Peyer's patch (tissue), 4 donors: ENCODE results near the gene RSL1D1. TPM values are rescaled to one million over a fixed set of nuclear protein-coding genes. Genes with fewer than 3 reads are reported as not detected.
A peak's percentile ranks its signal among the peaks of the same experiment; 100 is the strongest.

Source experiments
- DNase-seq, 3 donors: peaks; one replicate each; pipeline ENCODE4 v3.0.0-alpha.2; 2017 to 2019
- H3K27ac ChIP-seq, 4 donors: fragments of 200-600 bp; sonication (generic); one replicate each; pipeline ENCODE4 v1.5.1; 2016 to 2019
- H3K27me3 ChIP-seq, 2 donors: fragments of 200-600 bp; sonication (generic); one replicate each; pipeline ENCODE4 v1.5.1; 2019
- H3K36me3 ChIP-seq, 3 donors: fragments of 200-600 bp; sonication (generic); one replicate each; pipeline ENCODE4 v1.5.1; 2016 to 2019
- H3K4me1 ChIP-seq, 4 donors: fragments of 200-600 bp; sonication (generic); one replicate each; pipeline ENCODE4 v1.5.1; 2016 to 2019
- H3K4me3 ChIP-seq, 4 donors: fragments of 200-600 bp; sonication (generic); 1 replicate in 3 of 4; 2 replicates in 1 of 4; pipeline ENCODE4 v1.5.1; 2016 to 2019; ENCODE audit warnings: mild to moderate bottlenecking in 1 of 4
- H3K9me3 ChIP-seq, 4 donors: fragments of 200-600 bp; sonication (generic); one replicate each; pipeline ENCODE4 v1.5.1; 2016 to 2019; ENCODE audit warnings: mild to moderate bottlenecking in 1 of 4
- POLR2A ChIP-seq, 2 donors: fragments of 450-650 bp; IDR thresholded peaks; one replicate each; pipeline ENCODE4 v1.5.1; 2017; ENCODE audit warnings: antibody characterized with exemption in 2 of 2, mild to moderate bottlenecking in 2 of 2, moderate library complexity in 2 of 2
- total RNA-seq, 4 donors: library from RNA; depleted of rRNA; stranded (reverse); fragments of >200 nt; gene quantifications; one replicate each; pipeline ENCODE4 v1.1.0, GENCODE V29; 2016
- TF ChIP-seq, protein P1 (sequence below), 6 experiments: fragments of 450-650 bp in 4 of 6; fragments of 200-600 bp in 2 of 6; sonication (generic) in 1 of 6; IDR thresholded peaks; one replicate each; pipeline ENCODE4 v1.5.1; 2017 to 2019; ENCODE audit warnings: antibody characterized with exemption in 6 of 6, mild to moderate bottlenecking in 3 of 6, moderate library complexity in 1 of 6

Gene RSL1D1
- total RNA-seq, 4 donors from 2014 or later: 45.2 to 83.2 (median 54.3) TPM

- H3K27me3 ChIP-seq: no peaks in the 10 kb centered on the region
- no peaks in the 10 kb centered on the region for H3K36me3 ChIP-seq
- no peaks in the 10 kb centered on the region for H3K9me3 ChIP-seq
- H3K4me1 ChIP-seq: peaks cover 0 to 25% (median 15%) of the 10 kb centered on the region in 4 donors
- TF ChIP-seq, protein P1, sequence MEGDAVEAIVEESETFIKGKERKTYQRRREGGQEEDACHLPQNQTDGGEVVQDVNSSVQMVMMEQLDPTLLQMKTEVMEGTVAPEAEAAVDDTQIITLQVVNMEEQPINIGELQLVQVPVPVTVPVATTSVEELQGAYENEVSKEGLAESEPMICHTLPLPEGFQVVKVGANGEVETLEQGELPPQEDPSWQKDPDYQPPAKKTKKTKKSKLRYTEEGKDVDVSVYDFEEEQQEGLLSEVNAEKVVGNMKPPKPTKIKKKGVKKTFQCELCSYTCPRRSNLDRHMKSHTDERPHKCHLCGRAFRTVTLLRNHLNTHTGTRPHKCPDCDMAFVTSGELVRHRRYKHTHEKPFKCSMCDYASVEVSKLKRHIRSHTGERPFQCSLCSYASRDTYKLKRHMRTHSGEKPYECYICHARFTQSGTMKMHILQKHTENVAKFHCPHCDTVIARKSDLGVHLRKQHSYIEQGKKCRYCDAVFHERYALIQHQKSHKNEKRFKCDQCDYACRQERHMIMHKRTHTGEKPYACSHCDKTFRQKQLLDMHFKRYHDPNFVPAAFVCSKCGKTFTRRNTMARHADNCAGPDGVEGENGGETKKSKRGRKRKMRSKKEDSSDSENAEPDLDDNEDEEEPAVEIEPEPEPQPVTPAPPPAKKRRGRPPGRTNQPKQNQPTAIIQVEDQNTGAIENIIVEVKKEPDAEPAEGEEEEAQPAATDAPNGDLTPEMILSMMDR (IDR thresholded peaks at IDR 0.05): no peak
- no peak for TF ChIP-seq POLR2A (IDR thresholded peaks at IDR 0.05)
- no peak for DNase-seq
- H3K4me3 ChIP-seq: no peak overlapping the region
- peak overlapping the region in 1 of 4 donors; percentile 88 for H3K27ac ChIP-seq
These were observed 51.0 kb downstream of the RSL1D1 start for GRCh38 chr16:11800382-11800718.

DNA sequence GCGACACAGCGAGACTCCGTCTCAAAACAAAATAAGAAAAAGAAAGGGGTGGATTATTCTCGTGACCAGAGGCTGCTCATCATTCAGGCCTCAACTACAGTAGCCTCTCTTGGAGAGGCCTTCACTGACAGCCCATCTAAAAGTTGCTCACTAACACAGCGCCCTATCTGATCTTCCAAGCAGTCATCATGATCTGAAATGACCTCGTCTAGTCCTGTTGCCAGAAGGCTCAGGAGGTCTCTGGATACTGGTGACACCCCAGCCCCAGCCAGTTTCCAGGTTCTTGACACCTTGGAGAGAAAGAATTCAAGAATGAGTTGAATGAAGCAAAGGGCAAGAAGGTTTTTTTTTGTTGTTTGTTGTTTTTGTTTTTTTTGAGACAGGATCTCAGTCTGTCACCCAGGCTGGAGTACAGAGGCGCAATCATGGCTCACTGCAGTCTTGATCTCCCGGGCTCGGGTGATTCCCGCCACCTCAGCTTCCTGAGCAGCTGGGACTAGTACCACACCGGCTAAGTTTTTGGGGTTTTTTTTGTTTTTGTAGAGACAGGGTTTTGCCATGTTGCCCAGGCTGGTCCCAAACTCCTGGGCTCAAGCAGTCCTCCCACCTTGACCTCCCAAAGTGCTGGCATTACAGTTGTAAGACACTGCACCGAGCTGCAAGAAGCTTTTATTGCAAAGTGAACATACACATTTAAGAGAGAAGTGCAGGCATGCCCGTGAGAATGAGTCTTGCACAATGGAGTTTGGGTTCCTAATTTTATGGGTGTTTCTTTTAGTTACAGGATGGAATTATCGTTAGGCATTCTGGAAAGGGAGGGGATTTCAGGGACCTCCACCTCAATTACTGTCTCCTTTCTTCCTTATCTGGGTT, 51.6 kb downstream of the RSL1D1 start:
- peak overlapping the region in 2 of 4 donors; percentile 4 to 88 for H3K27ac ChIP-seq
- DNase-seq: peak in 1 of 3 donors; percentile 34
- H3K4me1 ChIP-seq: peaks cover 0 to 31% (median 16%) of the 10 kb centered on the region in 4 donors
- no peaks in the 10 kb centered on the region for H3K27me3 ChIP-seq
- TF ChIP-seq, protein P1 (IDR thresholded peaks at IDR 0.05): no peak
- TF ChIP-seq POLR2A (IDR thresholded peaks at IDR 0.05): no peak
- no peak overlapping the region for H3K4me3 ChIP-seq
- H3K9me3 ChIP-seq: no peaks in the 10 kb centered on the region
- no peaks in the 10 kb centered on the region for H3K36me3 ChIP-seq

- H3K27ac ChIP-seq: peak overlapping the region in 3 of 4 donors; percentile 4 to 96 (median 88)
- no peak overlapping the region for H3K4me3 ChIP-seq
These were observed 52.3 kb downstream of the RSL1D1 start for GRCh38 chr16:11799017-11799381.

DNA sequence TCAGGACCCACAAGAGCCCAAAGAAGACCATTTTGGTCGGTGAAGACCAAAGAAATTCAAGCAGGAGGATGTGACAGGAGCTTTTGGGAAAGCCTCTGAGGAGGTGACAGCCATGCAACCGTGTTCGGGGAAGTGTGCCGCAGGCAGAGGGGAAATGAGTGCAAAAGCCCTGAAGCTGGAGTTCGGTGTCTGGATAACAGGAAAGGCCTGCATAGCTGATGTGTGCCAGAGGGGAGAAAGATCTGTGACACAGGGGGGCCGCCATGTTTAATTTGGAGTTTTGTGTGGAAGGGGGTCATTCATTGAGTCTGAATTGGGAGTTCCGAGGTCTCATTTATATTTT, 53.4 kb downstream of the RSL1D1 start:
- TF ChIP-seq POLR2A (IDR thresholded peaks at IDR 0.05): no peak
- TF ChIP-seq, protein P1 (IDR thresholded peaks at IDR 0.05): no peak
- peak overlapping the region; percentile 88 to 98 (median 94) for H3K27ac ChIP-seq
- H3K4me3 ChIP-seq: peak overlapping the region; percentile 82 to 89 (median 86)
- no peaks in the 10 kb centered on the region for H3K9me3 ChIP-seq
- DNase-seq: no peak
- H3K27me3 ChIP-seq: no peaks in the 10 kb centered on the region
- H3K4me1 ChIP-seq: peaks cover 0 to 49% (median 16%) of the 10 kb centered on the region in 4 donors
- no peaks in the 10 kb centered on the region for H3K36me3 ChIP-seq

More at GRCh38 chr16:11799017-11799381, 52.3 kb downstream of the RSL1D1 start:
- Histone ChIP-seq H3K27me3 (no peaks in the 10 kb centered on the region), H3K4me1 (peaks cover 0 to 39% (median 16%) of the 10 kb centered on the region in 4 donors), H3K9me3 (no peaks in the 10 kb centered on the region), H3K36me3 (no peaks in the 10 kb centered on the region)
- DNase-seq: no peak
- no peak for TF ChIP-seq POLR2A (IDR thresholded peaks at IDR 0.05)
- TF ChIP-seq, protein P1 (IDR thresholded peaks at IDR 0.05): no peak

GRCh38 chr16:11797166-11797956, 54.0 kb downstream of the RSL1D1 start, which contains the start of gene ZC3H7A:
TSS of gene ZC3H7A (minus strand) at chr16:11797258. CDS start at chr16:11782354, 14,904 bp downstream.
- DNase-seq: peak; percentile 93 to 98 (median 98)
- Histone ChIP-seq H3K27me3 (no peaks in the 10 kb centered on the region), H3K27ac (peak within 1 kb of the TSS; percentile 88 to 98 (median 94)), H3K4me1 (peaks cover under 1 to 55% (median 19%) of the 10 kb centered on the region in 4 donors), H3K36me3 (no peaks in the 10 kb centered on the region), H3K9me3 (no peaks in the 10 kb centered on the region), H3K4me3 (peak within 1 kb of the TSS; percentile 82 to 89 (median 86))
- TF ChIP-seq, protein P1 (IDR thresholded peaks at IDR 0.05): peak; percentile 79 to 99 (median 98)
- TF ChIP-seq POLR2A (IDR thresholded peaks at IDR 0.05): peak; percentile 96 to 98
